ENCODE results near the gene TSPAN18.

Gene TSPAN18

DNA sequence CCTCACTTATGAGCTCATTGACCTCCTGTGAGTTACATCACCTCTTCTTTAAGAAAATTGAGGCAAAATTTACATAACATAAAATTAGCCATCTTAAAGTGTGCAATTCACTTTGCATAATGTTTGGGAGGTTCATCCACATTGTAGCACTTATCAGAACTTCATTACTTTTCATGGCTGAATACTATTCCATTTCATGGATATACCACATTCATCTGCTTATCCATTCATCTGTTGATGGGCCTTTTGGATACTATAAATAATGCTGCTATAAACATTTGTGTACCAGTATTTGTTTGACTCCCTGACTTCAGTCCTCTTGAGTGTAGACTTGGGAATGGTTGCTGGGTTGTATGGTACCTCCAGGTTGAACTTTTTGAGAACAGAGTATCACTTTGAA is 120.6 kb downstream of the TSPAN18 start:
- H3K4me3 ChIP-seq (ENCODE audit: low read depth, low read length) = no peak overlapping the region
- DNase-seq (ENCODE audit: low read depth) = no peak
- in situ Hi-C loops (cut with HindIII; ENCODE audit: low sequenced_read_pairs) = no loop called here
- TF ChIP-seq, protein P1, sequence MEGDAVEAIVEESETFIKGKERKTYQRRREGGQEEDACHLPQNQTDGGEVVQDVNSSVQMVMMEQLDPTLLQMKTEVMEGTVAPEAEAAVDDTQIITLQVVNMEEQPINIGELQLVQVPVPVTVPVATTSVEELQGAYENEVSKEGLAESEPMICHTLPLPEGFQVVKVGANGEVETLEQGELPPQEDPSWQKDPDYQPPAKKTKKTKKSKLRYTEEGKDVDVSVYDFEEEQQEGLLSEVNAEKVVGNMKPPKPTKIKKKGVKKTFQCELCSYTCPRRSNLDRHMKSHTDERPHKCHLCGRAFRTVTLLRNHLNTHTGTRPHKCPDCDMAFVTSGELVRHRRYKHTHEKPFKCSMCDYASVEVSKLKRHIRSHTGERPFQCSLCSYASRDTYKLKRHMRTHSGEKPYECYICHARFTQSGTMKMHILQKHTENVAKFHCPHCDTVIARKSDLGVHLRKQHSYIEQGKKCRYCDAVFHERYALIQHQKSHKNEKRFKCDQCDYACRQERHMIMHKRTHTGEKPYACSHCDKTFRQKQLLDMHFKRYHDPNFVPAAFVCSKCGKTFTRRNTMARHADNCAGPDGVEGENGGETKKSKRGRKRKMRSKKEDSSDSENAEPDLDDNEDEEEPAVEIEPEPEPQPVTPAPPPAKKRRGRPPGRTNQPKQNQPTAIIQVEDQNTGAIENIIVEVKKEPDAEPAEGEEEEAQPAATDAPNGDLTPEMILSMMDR (IDR thresholded peaks at IDR 0.05; ENCODE audit: low read depth, low read length, missing control alignments) = no peak

DNA sequence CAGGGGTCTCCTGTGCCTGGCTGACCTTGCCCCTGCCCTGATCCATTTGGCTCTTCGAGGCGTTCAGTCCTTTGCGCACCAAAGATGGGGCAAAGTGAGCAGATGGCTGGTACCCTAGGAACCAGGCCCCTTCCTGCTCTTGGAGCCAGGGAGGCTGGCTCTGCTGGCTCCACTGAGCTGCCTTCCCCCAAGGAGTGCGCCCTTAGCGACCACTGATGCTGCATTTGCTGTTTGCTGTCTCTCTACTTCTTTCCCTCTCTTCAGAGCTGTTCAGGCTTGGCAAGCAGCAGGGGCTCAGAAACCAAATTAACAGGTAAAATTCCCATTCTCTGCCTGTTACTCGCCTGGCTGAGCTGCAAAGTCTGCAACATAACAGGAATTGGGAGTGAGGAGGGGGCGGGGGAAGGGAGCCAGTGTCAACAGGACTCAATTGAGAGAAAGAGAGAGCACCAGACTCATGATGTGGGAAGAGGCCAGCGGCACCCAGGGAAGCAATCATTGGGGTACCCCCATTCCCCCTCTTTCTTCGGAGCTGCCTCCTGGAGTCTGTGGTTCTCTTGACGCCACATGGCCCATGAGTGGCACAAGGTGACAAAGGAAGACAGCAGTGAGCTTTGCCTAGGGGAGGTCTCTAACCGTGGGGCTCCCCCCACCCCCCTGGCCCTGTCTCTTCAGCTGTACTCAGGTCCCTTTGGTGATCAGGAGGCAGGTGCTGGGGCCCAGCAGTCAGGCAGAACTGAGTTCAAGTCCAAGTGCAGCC is 121.6 kb downstream of the TSPAN18 start:
- in situ Hi-C loops (cut with HindIII; ENCODE audit: low sequenced_read_pairs) = no loop called here
- no peak overlapping the region for H3K4me3 ChIP-seq (ENCODE audit: low read depth, low read length)
- no peak for DNase-seq (ENCODE audit: low read depth)
- TF ChIP-seq, protein P1 (IDR thresholded peaks at IDR 0.05; ENCODE audit: low read depth, low read length, missing control alignments) = no peak

DNA sequence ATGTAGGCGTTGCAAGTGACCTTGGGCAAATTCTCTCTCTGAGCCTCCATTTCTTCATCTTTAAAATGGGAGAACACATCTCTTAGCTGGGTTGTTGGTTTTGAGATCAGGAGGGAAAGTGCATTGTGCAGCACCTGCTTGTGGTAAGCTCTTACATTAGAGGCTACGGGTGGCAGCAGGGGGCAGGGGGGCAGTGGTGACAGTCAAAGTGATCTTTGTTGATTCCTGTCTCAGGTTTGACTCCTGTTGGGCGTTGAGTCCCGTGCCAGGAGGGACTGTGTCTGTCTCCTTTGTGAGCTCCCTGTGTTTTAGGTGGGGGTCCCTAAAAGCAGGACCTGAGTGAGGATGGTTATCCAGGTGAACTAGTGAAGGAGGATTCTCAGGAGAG is 122.2 kb downstream of the TSPAN18 start:
- TF ChIP-seq, protein P1 (IDR thresholded peaks at IDR 0.05; ENCODE audit: low read depth, low read length, missing control alignments) = no peak
- no peak overlapping the region for H3K4me3 ChIP-seq (ENCODE audit: low read depth, low read length)
- in situ Hi-C loops (cut with HindIII; ENCODE audit: low sequenced_read_pairs) = no loop called here
- no peak for DNase-seq (ENCODE audit: low read depth)

DNA sequence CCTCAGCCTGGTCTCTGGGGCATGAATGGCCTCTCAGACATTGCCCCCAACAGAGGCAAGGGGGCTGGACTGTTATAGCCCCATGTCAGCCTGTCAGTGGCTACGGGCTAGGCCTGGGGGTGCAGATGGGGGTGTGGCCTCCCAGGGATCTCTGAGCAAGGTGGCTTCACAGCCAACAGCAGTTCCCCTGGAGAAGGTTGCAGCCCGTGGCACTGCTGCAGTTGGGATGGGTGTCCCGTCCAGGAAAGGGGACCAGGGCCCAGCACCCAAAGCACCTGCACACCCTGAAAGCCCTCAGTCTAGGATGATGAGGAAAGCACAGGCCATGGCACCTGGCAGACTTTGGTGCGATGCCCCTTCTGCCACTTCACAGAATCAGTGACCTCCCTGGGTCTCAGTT is 122.7 kb downstream of the TSPAN18 start:
- H3K4me3 ChIP-seq (ENCODE audit: low read depth, low read length) = no peak overlapping the region
- TF ChIP-seq, protein P1 (IDR thresholded peaks at IDR 0.05; ENCODE audit: low read depth, low read length, missing control alignments) = no peak
- no peak for DNase-seq (ENCODE audit: low read depth)
- in situ Hi-C loops (cut with HindIII; ENCODE audit: low sequenced_read_pairs) = no loop called here

DNA sequence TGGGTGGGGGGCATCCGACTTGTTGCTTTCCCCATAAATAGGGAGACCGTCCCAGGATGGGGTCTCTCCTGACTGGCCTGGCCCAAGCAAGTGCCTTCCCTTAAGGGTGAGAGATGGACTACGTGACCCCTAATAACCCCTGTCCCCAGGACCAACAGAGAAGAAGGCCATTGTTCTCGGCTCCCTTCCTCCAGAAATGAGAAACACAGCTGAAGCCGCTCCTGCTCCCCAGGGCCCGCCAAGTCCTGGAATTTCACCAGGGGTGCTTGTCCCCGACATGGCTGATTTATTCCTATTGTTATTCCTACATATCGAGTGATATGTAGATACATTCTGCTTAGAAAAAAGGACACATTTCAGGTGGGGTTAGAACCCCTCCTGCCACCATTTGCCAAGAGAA is 123.2 kb downstream of the TSPAN18 start:
- DNase-seq (ENCODE audit: low read depth) = no peak
- H3K4me3 ChIP-seq (ENCODE audit: low read depth, low read length) = no peak overlapping the region
- in situ Hi-C loops (cut with HindIII; ENCODE audit: low sequenced_read_pairs) = loop anchor here (5.0 kb wide), 1 partner anchor 53 kb away; no protein-coding TSS in a partner anchor
- TF ChIP-seq, protein P1 (IDR thresholded peaks at IDR 0.05; ENCODE audit: low read depth, low read length, missing control alignments) = no peak

DNA sequence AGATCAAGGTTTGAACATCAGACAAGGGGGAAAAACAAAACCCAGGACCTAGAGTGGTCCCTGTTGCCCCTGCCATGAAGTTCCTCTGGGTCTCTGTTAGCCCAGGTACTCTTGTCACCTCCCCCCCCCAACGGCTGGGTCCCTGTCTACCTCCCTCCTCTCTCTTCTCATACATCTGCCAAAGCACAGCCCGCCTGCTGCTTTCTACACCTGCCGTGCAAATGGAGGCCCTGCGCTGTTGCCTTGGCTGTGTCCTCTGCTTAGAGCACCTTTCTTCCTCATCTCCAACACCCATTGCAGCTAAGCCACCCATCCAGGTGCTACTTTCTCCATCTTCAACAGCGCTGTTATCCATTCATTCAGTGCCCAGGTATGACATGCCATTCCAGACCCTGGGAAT is 124.7 kb downstream of the TSPAN18 start:
- DNase-seq (ENCODE audit: low read depth) = no peak
- in situ Hi-C loops (cut with HindIII; ENCODE audit: low sequenced_read_pairs) = loop anchor here (5.0 kb wide), 1 partner anchor 54 kb away; no protein-coding TSS in a partner anchor
- H3K4me3 ChIP-seq (ENCODE audit: low read depth, low read length) = no peak overlapping the region
- TF ChIP-seq, protein P1 (IDR thresholded peaks at IDR 0.05; ENCODE audit: low read depth, low read length, missing control alignments) = no peak
